K562 (cell line): Measurements from ENCODE around the gene GTF3C1. TPM values are rescaled to one million over a fixed set of nuclear protein-coding genes. Genes with fewer than 3 reads are reported as not detected.

Source experiments
- ATAC-seq: fragments of 200-7000 bp; cut with Tn5 transposase; 3 replicates; pipeline ENCODE4 v1.9.1; 2020; ENCODE audit warnings: moderate library complexity
- BruUV-seq: library from RNA; stranded (reverse); fragments of 400-500 nt; replicated peaks from 2 replicates; lab custom pipeline; 2021; lab: Mats Ljungman, UMichigan
- CTCF ChIA-PET: fragments of 300-600 bp; formaldehyde crosslinking; extraction: SDS; loops from one replicate; lab custom pipeline; 2021; ENCODE audit warnings: low intra/inter-chr PET ratio; lab: Yijun Ruan, JAX
- POLR2A ChIA-PET: fragments of 300-600, 350-650 bp; sonication (Branson Sonifier 250); formaldehyde crosslinking; extraction: SDS; loops from one replicate; lab custom pipeline; 2021; ENCODE audit warnings: antibody characterized with exemption, inconsistent platforms; lab: Yijun Ruan, JAX
- DNase-seq, 4 experiments: peaks; one replicate each; pipeline versions ENCODE4 v3.0.0 to v3.0.0-alpha.2; 2011 to 2018; ENCODE audit warnings: low spot score in 3 of 4, mixed read lengths in 3 of 4; ENCODE audit errors: extremely low read depth in 1 of 4
- FAIRE-seq: peaks from 2 replicates; lab custom pipeline; 2011; peaks lifted over from hg19 to GRCh38; lab: Jason Lieb, UNC
- H2AFZ ChIP-seq: 2 replicates; pipeline ENCODE4 v1.6.0; 2011; ENCODE audit warnings: low read depth, low read length, control low read depth, inconsistent platforms
- H3K27ac ChIP-seq: fragments of 200-600 bp; 3 replicates; pipeline ENCODE4 v1.8.0; 2011; ENCODE audit warnings: low read depth, mild to moderate bottlenecking, control low read depth, inconsistent platforms, low read length, moderate library complexity, mixed read lengths; ENCODE audit errors: extremely low read depth
- H3K27me3 ChIP-seq, 2 experiments: fragments of 300-600 bp in 1 of 2; 2 replicates in 1 of 2; 3 replicates in 1 of 2; pipeline versions ENCODE4 v1.6.0 to v1.8.0; 2011; ENCODE audit warnings: inconsistent platforms in 2 of 2, low read length in 2 of 2, mild to moderate bottlenecking in 1 of 2, mixed read lengths in 1 of 2, moderate library complexity in 1 of 2; ENCODE audit not compliant: control insufficient read depth in 2 of 2, insufficient read depth in 2 of 2
- H3K36me3 ChIP-seq: fragments of 300-600 bp; 3 replicates; pipeline ENCODE4 v1.8.0; 2011; ENCODE audit warnings: mild to moderate bottlenecking, low read length, inconsistent platforms; ENCODE audit not compliant: control insufficient read depth, insufficient read depth
- H3K4me1 ChIP-seq, 2 experiments: fragments of 200-600 bp in 1 of 2; replicated peaks in 1 of 2; 2 replicates in 1 of 2; 3 replicates in 1 of 2; pipeline versions ENCODE4 v1.5.1 to v1.8.0; 2011; ENCODE audit warnings: inconsistent platforms in 2 of 2, low read length in 2 of 2, mild to moderate bottlenecking in 1 of 2, mixed read lengths in 1 of 2, moderate library complexity in 1 of 2; ENCODE audit not compliant: control insufficient read depth in 2 of 2, insufficient read depth in 2 of 2
- H3K4me2 ChIP-seq: 2 replicates; pipeline ENCODE4 v1.6.1; 2011; ENCODE audit warnings: low read length, control low read depth, inconsistent platforms, mixed read lengths; ENCODE audit not compliant: insufficient read depth
- H3K4me3 ChIP-seq: fragments of 200-600 bp; sonication (generic), shearing (Covaris generic); 2 replicates; pipeline ENCODE4 v1.5.1; 2016; ENCODE audit warnings: control low read depth, inconsistent platforms
- H3K79me2 ChIP-seq: fragments of 200-600 bp; 3 replicates; pipeline ENCODE4 v1.8.0; 2011; ENCODE audit warnings: low read length, inconsistent platforms; ENCODE audit not compliant: control insufficient read depth, insufficient read depth
- H3K9ac ChIP-seq, 2 experiments: 2 replicates each; pipeline versions ENCODE4 v1.6.0 to v1.6.1; 2011; ENCODE audit warnings: low read depth in 2 of 2, low read length in 2 of 2, control low read depth in 1 of 2, inconsistent platforms in 1 of 2, mild to moderate bottlenecking in 1 of 2, mixed read lengths in 1 of 2; ENCODE audit not compliant: insufficient read depth in 1 of 2
- H3K9me1 ChIP-seq: one replicate; pipeline ENCODE4 v1.6.0; 2011; ENCODE audit warnings: inconsistent platforms, mild to moderate bottlenecking, low read length, moderate library complexity; ENCODE audit not compliant: control insufficient read depth, insufficient read depth
- H3K9me3 ChIP-seq: replicated peaks from 2 replicates; pipeline ENCODE4 v1.5.1; 2011; ENCODE audit warnings: low read depth, low read length, inconsistent platforms; ENCODE audit not compliant: control insufficient read depth, insufficient read depth
- H4K20me1 ChIP-seq: replicated peaks from 2 replicates; pipeline ENCODE4 v1.6.1; 2011; ENCODE audit warnings: low read length, inconsistent platforms, mixed read lengths; ENCODE audit not compliant: control insufficient read depth, insufficient read depth
- BHLHE40 ChIP-seq: IDR thresholded peaks from 2 replicates; pipeline ENCODE4 v1.6.1; 2011; ENCODE audit warnings: low read length, improper control_type of control experiment
- HCFC1 ChIP-seq: IDR thresholded peaks from 2 replicates; pipeline ENCODE4 v1.6.1; 2012; ENCODE audit warnings: low read depth, low read length, improper control_type of control experiment
- ILF3 ChIP-seq: fragments of 450-650 bp; IDR thresholded peaks from 2 replicates; pipeline ENCODE4 v1.6.1; 2018; ENCODE audit warnings: antibody characterized with exemption, mild to moderate bottlenecking, moderate library complexity, borderline replicate concordance
- MEIS2 ChIP-seq: fragments of 450-650 bp; IDR thresholded peaks from 2 replicates; pipeline ENCODE4 v1.6.1; 2014; ENCODE audit warnings: mild to moderate bottlenecking; ENCODE audit not compliant: partially characterized antibody
- PRMT5 ChIP-seq: sonication (generic); formaldehyde crosslinking; IDR thresholded peaks from 2 replicates; pipeline ENCODE4 v1.5.0; 2020; ENCODE audit warnings: missing genetic modification reagents
- THAP7 ChIP-seq: fragments of 250-450 bp; sonication (Bioruptor Pico); IDR thresholded peaks from 2 replicates; pipeline ENCODE4 v1.5.0; 2021
- ZFP36 ChIP-seq: fragments of 150-350 bp; IDR thresholded peaks from 2 replicates; pipeline ENCODE4 v1.6.1; 2018; ENCODE audit warnings: low read length, low read depth; ENCODE audit not compliant: partially characterized antibody
- WGBS: fragments of 100-300 bp; shearing (Covaris generic); methylation state at CpG from one replicate; pipeline ENCODE4 v1.1.6; 2016; ENCODE audit warnings: low coverage, mixed read lengths; ENCODE audit not compliant: insufficient coverage; ENCODE audit errors: missing lambda C conversion rate; 5-methylcytosine and 5-hydroxymethylcytosine counted together
- in situ Hi-C: fragments of 300-500 bp; cut with MboI; formaldehyde crosslinking; loops from 4 replicates; pipeline ENCODE4 v1.15.0; 2018; ENCODE audit warnings: inconsistent platforms, mixed read lengths
- intact Hi-C: fragments of 100-400 bp; cut with micrococcal nuclease; formaldehyde crosslinking; loops from 2 replicates; pipeline ENCODE4 v1.14.2; 2022
- polyA plus RNA-seq, 8 experiments: library from polyadenylated mRNA; depleted of rRNA in 4 of 8; stranded (reverse) in 5 of 8; unstranded in 3 of 8; fragments of >200 nt; fragmentation: Nextera tagmentation in 2 of 8; fragmentation: Illumina TruSeq in 1 of 8; extraction: Ambion mirVana in 2 of 8; extraction: Trizol in 1 of 8; gene quantifications; 2 replicates each; pipeline versions ENCODE4 v1.2.1 to v1.2.3, GENCODE V29; 2011 to 2014; ENCODE audit warnings: inconsistent platforms in 1 of 8, missing spikeins in 1 of 8
- total RNA-seq, 7 experiments: library from RNA; depleted of rRNA in 6 of 7; stranded (reverse); fragments of >200 nt in 6 of 7; fragmentation: Illumina TruSeq in 2 of 7; extraction: Trizol in 2 of 7; gene quantifications; 2 replicates each; pipeline versions ENCODE4 v1.2.1 to v1.2.3, GENCODE V29; 2011 to 2021; ENCODE audit warnings: low replicate concordance in 1 of 7

The GTF3C1 gene
- total and polyA plus RNA-seq, 9 of the 15 experiments (the other 6 are each of a cell fraction or from before 2014, with no cell fraction given): 0.72 to 63.6 (median 30.9) TPM

- H2AFZ ChIP-seq: no peak overlapping the region
- in situ Hi-C loops (loop anchor here (10.0 kb wide), 1 partner anchor 275 kb away; no protein-coding TSS in a partner anchor), intact Hi-C loops (no loop called here)
- TF ChIP-seq ILF3 (no peak), THAP7 (CRISPR knock-in tag) (no peak)
- no peak overlapping the region for H3K27ac ChIP-seq
- H3K9ac ChIP-seq: no peak overlapping the region
- peaks cover 20 to 47% of the 10 kb centered on the region in 2 experiments; a peak in 4 of 5 replicates for H3K27me3 ChIP-seq
- ChIA-PET CTCF (no interaction called here), POLR2A (interaction anchor here (0.6 to 1.2 kb wide), 4 partner anchors 12 to 367 kb away, joined by 3 to 5 read pairs (median 3); no protein-coding TSS in a partner anchor)
- H3K4me1 ChIP-seq: peaks cover 0 to 10% of the 10 kb centered on the region in 2 experiments; a peak in 1 of 5 replicates
- H4K20me1 ChIP-seq: no peaks in the 10 kb centered on the region
- no TSS peak for BruUV-seq
- H3K4me3 ChIP-seq: no peak overlapping the region
- H3K79me2 ChIP-seq: no peaks in the 10 kb centered on the region
- no peaks in the 10 kb centered on the region for H3K36me3 ChIP-seq
- ATAC-seq (no peak), DNase-seq (no peak), FAIRE-seq (no peak)
- 2% methylated on average over 5 of the region's 5 CpGs for WGBS
- H3K4me2 ChIP-seq: no peak overlapping the region
- H3K9me1 ChIP-seq: no peaks in the 10 kb centered on the region
- no peaks in the 10 kb centered on the region; the same call in 1 of the 2 replicates for H3K9me3 ChIP-seq
Measured at GRCh38 chr16:27450196-27450549, 99.5 kb downstream of the GTF3C1 start.

- intact Hi-C loops (no loop called here), in situ Hi-C loops (loop anchor here (10.0 kb wide), 1 partner anchor 275 kb away; no protein-coding TSS in a partner anchor)
- DNase-seq: no peak
- no peak for ATAC-seq
- H3K4me1 ChIP-seq: peaks cover 0 to 10% of the 10 kb centered on the region in 2 experiments; a peak in 1 of 5 replicates
- no peaks in the 10 kb centered on the region for H3K9me1 ChIP-seq
- CTCF ChIA-PET: no interaction called here
- H3K9me3 ChIP-seq: peaks cover under 1% of the 10 kb centered on the region; the same call in 1 of the 2 replicates
- no peak overlapping the region for H3K9ac ChIP-seq
- no peaks in the 10 kb centered on the region for H3K79me2 ChIP-seq
- no peaks in the 10 kb centered on the region for H4K20me1 ChIP-seq
- POLR2A ChIA-PET: interaction anchor here (0.6 to 1.2 kb wide), 5 partner anchors 12 to 331 kb away, joined by 3 to 5 read pairs (median 3); no protein-coding TSS in a partner anchor
- WGBS: 4% methylated on average over 31 of the region's 31 CpGs
- no peak overlapping the region for H3K27ac ChIP-seq
- no TSS peak for BruUV-seq
- H2AFZ ChIP-seq: no peak overlapping the region
- H3K36me3 ChIP-seq: no peaks in the 10 kb centered on the region
- no peak for FAIRE-seq
- peaks cover 20 to 46% of the 10 kb centered on the region in 2 experiments; a peak in 4 of 5 replicates for H3K27me3 ChIP-seq
- H3K4me3 ChIP-seq: no peak overlapping the region
- no peak overlapping the region for H3K4me2 ChIP-seq
- TF ChIP-seq ZFP36 (peak; percentile 24), PRMT5 (CRISPR knock-in tag) (no peak), MEIS2 (peak; percentile 9), BHLHE40 (peak; percentile 26; the same call in 1 of the 2 replicates), HCFC1 (no peak)
Measured at GRCh38 chr16:27449434-27450195, 100.1 kb downstream of the GTF3C1 start.
